Measurements from ENCODE around the gene AKNAD1. TPM values are rescaled to one million over a fixed set of nuclear protein-coding genes. Genes with fewer than 3 reads are reported as not detected.

AKNAD1 gene
- total and polyA plus RNA-seq, 10 of the 15 experiments (the other 5 are each of a cell fraction or from before 2014, with no cell fraction given) = 0.05 to 0.13 (median 0.10) TPM; not detected in 7

GRCh38 chr1:108823632-108824031, 33.3 kb downstream of the AKNAD1 start:
- Histone ChIP-seq H3K27me3 (replicated peaks in 1 of 2; ENCODE audit: control insufficient read depth in 2 of 2, insufficient read depth in 2 of 2, low read length in 1 of 2) (no peaks in the 10 kb centered on the region), H3K4me2 (ENCODE audit: control insufficient read depth, insufficient read depth) (no peak overlapping the region), H3K36me3 (ENCODE audit: control insufficient read depth in 2 of 2, insufficient read depth in 2 of 2, low read length in 1 of 2) (no peaks in the 10 kb centered on the region), H3K27ac (ENCODE audit: control insufficient read depth, insufficient read depth) (no peak overlapping the region), H3K9ac (ENCODE audit: control insufficient read depth, insufficient read depth, low read length) (no peak overlapping the region), H2AFZ (ENCODE audit: control insufficient read depth, low read depth, low read length) (no peak overlapping the region), H3K4me3 (no peak overlapping the region), H3K4me1 (ENCODE audit: control insufficient read depth, insufficient read depth, low read length) (no peaks in the 10 kb centered on the region), H3K9me3 (replicated peaks; ENCODE audit: control insufficient read depth, insufficient read depth, low read length) (no peaks in the 10 kb centered on the region), H4K20me1 (ENCODE audit: control insufficient read depth, insufficient read depth) (no peaks in the 10 kb centered on the region), H3K79me2 (ENCODE audit: control insufficient read depth, insufficient read depth, low read length) (no peaks in the 10 kb centered on the region)
- ChIA-PET SMC1A (ENCODE audit: uncharacterized antibody, unreplicated experiment) (interaction anchor here (1.0 to 2.4 kb wide), 2 partner anchors 16 to 74 kb away, joined by 3 to 10 read pairs; no protein-coding TSS in a partner anchor), CTCF (interaction anchor here (9.1 kb wide), 1 partner anchor 76 kb away, joined by 323 read pairs; no protein-coding TSS in a partner anchor), RAD21 (ENCODE audit: unreplicated experiment) (interaction anchor here (0.6 to 6.7 kb wide), 2 partner anchors 9 to 73 kb away, joined by 3 to 92 read pairs; no protein-coding TSS in a partner anchor), POLR2A (no interaction called here)
- DNase-seq (ENCODE audit: low read depth, low spot score) (no peak), ATAC-seq (no peak), FAIRE-seq (no peak)
- in situ Hi-C loops (cut with MboI) (no loop called here), intact Hi-C loops (cut with micrococcal nuclease; ENCODE audit: unreplicated experiment) (no loop called here)
- TF ChIP-seq SIX5 (IDR thresholded peaks at IDR 0.05; ENCODE audit: low read depth, low read length, severe bottlenecking) = no peak
- no peak for TF ChIP-seq HDGF (IDR thresholded peaks at IDR 0.05)
- no peak for TF ChIP-seq CREB1 (IDR thresholded peaks at IDR 0.05; ENCODE audit: low read depth)
- TF ChIP-seq TCF7 (IDR thresholded peaks at IDR 0.05; ENCODE audit: borderline replicate concordance) = no peak
- no peak for TF ChIP-seq CHD1 (IDR thresholded peaks at IDR 0.05; ENCODE audit: low read depth, low read length)
- no peak for TF ChIP-seq CBX3 (IDR thresholded peaks at IDR 0.05; ENCODE audit: borderline replicate concordance, low read depth)
- TF ChIP-seq CREM (IDR thresholded peaks at IDR 0.05; ENCODE audit: low read depth) = no peak
- TF ChIP-seq POLR2AphosphoS5 (IDR thresholded peaks at IDR 0.05; ENCODE audit: low read length) = no peak
- TF ChIP-seq TARDBP (IDR thresholded peaks at IDR 0.05; ENCODE audit: borderline replicate concordance) = no peak
- no peak for TF ChIP-seq HDAC6 (IDR thresholded peaks at IDR 0.05; ENCODE audit: unreplicated experiment)
- no peak for TF ChIP-seq MTA2 (IDR thresholded peaks at IDR 0.05; ENCODE audit: low read depth)
- no peak for TF ChIP-seq MYB (IDR thresholded peaks at IDR 0.05; ENCODE audit: borderline replicate concordance, low read depth, low read length)
- TF ChIP-seq POLR2AphosphoS2 (IDR thresholded peaks at IDR 0.05; ENCODE audit: low read depth, low read length) = no peak
- TF ChIP-seq FOXK2 (IDR thresholded peaks at IDR 0.05) = no peak
- no peak for TF ChIP-seq ASH2L (IDR thresholded peaks at IDR 0.05; ENCODE audit: borderline replicate concordance, low read depth)
- no peak for TF ChIP-seq BHLHE40 (IDR thresholded peaks at IDR 0.05; ENCODE audit: borderline replicate concordance in 1 of 2, low read depth in 2 of 2, low read length in 1 of 2)
- no peak for TF ChIP-seq SREBF1 (IDR thresholded peaks at IDR 0.05; ENCODE audit: low read length)
- BruUV-seq (replicated peaks) = no TSS peak
- WGBS (ENCODE audit: insufficient coverage, insufficient replicate concordance, low lambda C conversion rate, missing lambda C conversion rate) = 53% methylated on average over 3 of the region's 3 CpGs

All from GM12878 (cell line).